Hypothalamus (tissue), 51 donors: Measurements from ENCODE around the gene PARD3B.
A peak's percentile ranks its signal among the peaks of the same experiment; 100 is the strongest.

ENCODE experiments used
- DNase-seq, 51 donors: peaks; one replicate each; lab custom pipeline; 2025; lab: John Stamatoyannopoulos, UW

PARD3B gene

GRCh38 chr2:204973616-204974015 lies 428.3 kb downstream of the PARD3B start:
- no peak for DNase-seq

DNA sequence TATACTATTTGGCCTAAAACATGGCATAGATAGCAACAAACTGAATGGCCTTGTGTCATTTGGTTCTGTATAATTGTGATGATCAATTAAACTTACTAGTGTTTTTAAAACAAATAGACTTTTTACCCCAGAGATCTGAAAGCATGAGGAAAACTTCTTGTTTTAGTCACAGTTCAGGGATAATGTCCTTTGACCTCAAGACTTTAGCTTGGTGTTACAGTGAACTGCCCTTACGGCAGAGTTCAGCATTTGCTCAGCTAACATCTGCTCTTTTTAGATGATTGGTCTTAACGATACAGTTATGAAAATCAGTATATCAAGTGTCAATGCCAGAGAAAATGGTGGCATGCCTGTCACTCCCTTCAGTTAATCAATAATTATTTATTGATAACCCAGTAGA lies 429.2 kb downstream of the PARD3B start:
- DNase-seq = no peak

DNA sequence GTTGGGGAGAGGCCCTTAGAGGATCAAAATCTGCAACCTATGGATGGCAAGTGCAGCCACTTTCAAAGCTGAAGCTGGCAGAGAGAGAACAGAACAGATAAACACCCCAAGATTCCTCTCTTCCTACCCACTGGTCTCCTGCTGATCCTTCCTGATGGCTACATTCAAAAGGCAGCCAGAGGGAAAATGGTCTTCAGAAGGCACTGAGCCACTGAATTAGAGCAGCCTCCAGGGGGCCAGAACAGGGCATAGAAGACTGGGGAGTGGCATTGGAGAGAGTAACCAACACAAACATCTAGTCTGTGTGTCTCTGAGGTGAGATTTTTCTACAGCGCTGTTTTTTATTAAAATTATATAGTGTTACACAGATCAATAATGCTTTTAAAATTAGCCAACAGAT lies 432.6 kb downstream of the PARD3B start:
- no peak for DNase-seq

DNA sequence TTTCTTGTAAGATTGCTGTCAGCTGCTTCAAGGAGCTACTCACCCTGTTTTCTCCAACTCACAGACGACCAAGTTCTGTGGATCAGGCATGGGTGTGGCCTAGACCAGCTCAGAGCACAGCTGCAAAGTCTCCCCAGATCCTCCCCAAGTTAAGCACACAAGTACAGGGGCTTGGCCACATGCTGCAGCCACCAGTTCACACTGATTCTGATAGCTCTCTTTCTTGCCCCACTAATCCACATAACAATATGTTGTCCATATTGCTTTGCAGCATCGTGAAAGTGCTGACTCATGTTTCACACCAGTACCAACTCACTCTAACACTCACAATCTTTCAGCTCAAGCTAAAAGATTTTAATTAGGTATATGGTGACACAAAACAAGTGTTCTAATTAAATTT lies 437.0 kb downstream of the PARD3B start:
- no peak for DNase-seq

DNA sequence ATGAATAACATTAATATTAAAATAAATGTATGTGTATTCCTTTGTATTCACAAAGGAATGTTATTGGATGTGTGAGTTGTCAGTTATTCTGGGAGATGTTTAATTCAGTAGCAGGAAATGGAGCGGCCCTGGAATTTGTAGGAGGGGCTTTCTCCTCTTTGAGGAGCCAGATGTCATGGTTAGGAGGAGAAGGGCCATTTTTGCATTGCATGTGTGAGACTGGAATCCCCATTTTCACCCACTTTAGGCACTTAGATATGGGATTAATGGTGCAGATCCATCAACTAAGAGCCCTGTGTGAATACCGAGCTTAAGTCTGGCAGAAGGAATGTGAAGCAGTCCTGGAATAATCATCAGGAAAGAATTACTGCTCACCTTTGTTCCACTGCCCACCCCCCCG lies 439.2 kb downstream of the PARD3B start:
- DNase-seq = no peak

GRCh38 chr2:204986641-204987040 lies 441.4 kb downstream of the PARD3B start:
- DNase-seq = no peak

GRCh38 chr2:204988836-204989235 lies 443.6 kb downstream of the PARD3B start:
- no peak for DNase-seq

DNA sequence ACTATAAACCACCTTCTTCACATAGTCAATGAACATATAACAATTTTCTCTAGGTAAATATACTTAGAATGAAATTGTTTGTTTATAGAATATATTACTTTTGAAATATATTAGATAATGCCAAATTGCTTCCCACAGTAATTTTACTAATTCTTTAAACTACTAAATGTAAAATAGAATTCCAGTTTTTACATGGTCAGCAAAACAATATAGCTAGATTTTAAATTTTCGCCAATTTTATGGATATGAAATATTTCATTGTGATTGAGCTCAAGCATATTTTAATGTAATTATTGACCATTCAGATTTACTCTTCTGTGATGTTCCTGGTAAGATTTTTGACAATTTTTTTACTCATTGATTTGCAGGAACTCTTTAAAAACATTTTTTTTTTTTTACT lies 444.6 kb downstream of the PARD3B start:
- no peak for DNase-seq

GRCh38 chr2:205001300-205001966 lies 456.2 kb downstream of the PARD3B start:
- no peak for DNase-seq

- no peak for DNase-seq
Measured at GRCh38 chr2:205002390-205002789, 457.1 kb downstream of the PARD3B start.

DNA sequence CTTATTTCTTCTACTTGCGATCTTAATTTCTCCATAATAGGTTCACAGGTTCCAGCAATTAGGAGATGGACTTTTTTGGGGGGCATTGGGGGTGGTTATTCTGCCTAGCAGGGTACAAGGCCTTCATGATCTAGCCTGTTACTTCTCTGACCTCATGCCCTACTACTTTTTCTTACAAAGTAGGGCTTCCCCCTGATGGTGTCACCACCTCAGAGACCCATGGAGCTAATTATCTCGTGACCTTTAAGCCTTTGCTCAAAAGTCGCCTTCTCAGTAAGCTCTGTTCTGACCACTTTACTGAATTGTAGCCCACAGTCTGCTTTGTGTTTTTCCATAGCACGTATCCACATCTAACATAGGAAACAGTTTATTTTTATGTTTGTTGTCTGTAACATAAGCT lies 458.0 kb downstream of the PARD3B start:
- DNase-seq = no peak

DNA sequence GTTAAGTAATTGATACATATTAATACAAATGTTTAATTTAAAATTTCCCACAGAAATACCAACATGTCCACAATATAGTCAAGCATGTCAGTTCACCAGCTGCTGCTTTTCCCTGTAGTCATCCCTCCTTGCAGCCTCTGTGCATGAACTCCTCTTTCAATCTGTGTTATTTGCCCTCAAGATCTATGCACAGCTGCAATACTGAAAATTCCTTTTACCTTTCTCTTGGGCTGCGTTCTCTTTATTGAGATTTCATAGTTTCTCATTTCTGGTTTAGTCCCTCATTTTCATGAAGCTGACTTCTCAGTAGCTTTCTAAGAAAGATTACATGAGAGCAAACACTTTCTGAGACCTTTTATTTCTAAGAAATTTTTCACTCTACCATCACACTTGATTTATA lies 464.9 kb downstream of the PARD3B start:
- DNase-seq = no peak

- no peak for DNase-seq
Measured at GRCh38 chr2:205011031-205011430, 465.8 kb downstream of the PARD3B start.

DNA sequence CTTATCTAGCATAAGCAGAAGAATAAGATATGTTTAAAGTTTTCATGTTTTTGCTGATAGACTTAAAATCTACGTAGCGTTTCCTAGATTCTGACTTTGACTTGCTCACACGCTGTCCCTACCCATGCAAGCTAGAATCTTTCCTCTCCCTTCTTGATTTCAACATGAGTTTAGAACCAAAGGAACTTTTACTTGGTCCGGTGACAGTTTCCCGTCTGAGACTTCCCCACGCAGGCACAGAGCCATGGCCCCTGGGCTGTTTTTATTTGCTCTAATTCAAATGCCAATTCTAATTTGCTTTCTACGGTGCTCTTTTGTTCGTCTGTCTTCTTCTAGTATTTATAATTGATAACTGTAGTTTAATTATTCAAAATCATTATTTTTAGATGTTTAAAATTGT lies 467.7 kb downstream of the PARD3B start:
- DNase-seq = peak in 5 of 51 donors; percentile 5 to 14 (median 9)

GRCh38 chr2:205013586-205013985 lies 468.3 kb downstream of the PARD3B start:
- DNase-seq = no peak

- no peak for DNase-seq
Measured at GRCh38 chr2:205014201-205014600, 468.9 kb downstream of the PARD3B start.

- DNase-seq = peak in 8 of 51 donors; percentile 4 to 28 (median 12)
Measured at GRCh38 chr2:205017381-205017780, 472.1 kb downstream of the PARD3B start.

DNA sequence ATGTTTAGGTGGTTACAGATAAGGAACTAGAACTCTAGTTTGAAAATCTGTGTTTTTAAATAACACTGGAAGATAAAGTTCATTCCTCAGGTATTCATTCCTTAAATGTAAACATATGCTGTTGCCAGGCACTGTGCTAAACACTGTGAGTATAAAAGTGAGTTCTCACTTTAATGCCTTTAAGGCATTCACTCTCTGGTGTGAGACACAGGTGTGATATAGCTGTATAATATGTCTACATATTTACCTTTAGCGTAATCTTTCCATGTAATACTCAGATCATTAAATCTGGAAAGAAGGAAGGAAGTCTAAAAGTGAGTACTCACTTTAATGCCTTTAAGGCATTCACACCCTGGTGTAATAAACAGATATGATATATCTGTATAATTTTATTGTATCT lies 472.6 kb downstream of the PARD3B start:
- no peak for DNase-seq

- DNase-seq = no peak
Measured at GRCh38 chr2:205020673-205021072, 475.4 kb downstream of the PARD3B start.

GRCh38 chr2:205022841-205023240 lies 477.6 kb downstream of the PARD3B start:
- DNase-seq = peak in 2 of 51 donors; percentile 8 to 16

DNA sequence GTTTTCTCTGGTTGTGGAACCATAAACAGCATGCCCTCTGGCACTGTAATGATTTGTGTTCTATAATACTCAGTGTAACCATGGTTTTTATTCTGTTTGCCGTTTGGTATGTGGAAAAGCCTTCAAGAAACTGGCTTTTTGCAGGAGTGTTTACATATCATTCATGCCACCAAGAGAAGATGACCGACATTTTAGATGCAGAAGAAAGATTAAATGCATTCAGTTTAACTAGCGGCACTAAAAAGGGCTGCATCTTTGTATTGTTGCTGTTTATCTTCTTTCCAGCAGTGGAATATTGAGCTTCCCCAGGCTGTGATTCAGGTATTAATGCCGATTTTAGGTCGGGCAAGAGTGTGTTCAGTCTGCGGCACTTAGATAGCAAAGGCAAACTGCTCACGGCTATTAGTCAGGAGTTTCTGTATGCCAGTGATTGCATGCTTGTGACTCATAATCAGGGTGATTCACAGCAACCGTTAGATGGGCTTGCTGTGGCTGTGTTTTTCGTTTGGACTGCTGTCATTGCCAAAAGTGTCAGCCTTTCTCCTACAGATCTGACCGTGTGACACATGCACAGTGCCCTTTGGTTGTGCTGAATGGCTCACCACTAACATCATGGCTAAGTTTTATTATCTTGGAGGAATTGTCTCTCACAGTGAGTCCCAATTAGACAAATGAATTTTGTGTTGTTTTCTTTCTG lies 479.7 kb downstream of the PARD3B start:
- DNase-seq = peak in 27 of 51 donors; percentile 3 to 73 (median 38)

DNA sequence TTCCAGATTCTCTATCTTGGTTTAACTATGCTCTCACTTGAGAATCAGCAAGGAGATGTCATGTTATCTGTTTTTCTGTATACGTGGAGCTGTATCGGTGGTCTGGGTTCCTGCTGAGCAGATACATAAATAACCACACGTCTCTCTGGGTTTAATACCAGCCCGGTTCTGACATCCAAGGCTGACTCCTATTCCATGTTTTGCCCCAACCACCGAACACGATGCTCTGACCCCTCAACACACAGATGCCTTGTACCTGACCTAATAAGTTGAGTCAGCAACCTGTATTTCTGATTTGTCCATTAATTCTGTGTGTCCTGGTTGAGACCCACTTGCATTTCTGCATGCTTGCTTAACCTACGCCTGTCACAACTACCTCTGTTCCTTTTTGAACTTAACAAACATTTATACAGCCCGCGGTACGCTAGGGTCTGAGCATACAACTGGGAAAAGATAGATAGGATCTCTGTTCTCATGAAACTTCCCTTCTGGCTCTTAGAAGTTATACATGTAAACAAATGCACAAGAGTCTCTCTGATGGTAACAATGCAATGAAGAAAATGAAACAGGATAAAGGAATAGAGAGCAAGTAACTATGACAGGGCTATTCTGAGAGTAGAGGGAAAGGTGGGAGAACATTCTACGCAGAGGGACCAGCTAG lies 480.4 kb downstream of the PARD3B start:
- no peak for DNase-seq
